GM21529 (cell line): ENCODE measurements around the gene SKIDA1.

Source experiments
- ATAC-seq: cut with Tn5 transposase; IDR thresholded peaks from one replicate; pipeline ENCODE4 v1.9.1; 2021; ENCODE audit not compliant: unreplicated experiment

Gene SKIDA1

DNA sequence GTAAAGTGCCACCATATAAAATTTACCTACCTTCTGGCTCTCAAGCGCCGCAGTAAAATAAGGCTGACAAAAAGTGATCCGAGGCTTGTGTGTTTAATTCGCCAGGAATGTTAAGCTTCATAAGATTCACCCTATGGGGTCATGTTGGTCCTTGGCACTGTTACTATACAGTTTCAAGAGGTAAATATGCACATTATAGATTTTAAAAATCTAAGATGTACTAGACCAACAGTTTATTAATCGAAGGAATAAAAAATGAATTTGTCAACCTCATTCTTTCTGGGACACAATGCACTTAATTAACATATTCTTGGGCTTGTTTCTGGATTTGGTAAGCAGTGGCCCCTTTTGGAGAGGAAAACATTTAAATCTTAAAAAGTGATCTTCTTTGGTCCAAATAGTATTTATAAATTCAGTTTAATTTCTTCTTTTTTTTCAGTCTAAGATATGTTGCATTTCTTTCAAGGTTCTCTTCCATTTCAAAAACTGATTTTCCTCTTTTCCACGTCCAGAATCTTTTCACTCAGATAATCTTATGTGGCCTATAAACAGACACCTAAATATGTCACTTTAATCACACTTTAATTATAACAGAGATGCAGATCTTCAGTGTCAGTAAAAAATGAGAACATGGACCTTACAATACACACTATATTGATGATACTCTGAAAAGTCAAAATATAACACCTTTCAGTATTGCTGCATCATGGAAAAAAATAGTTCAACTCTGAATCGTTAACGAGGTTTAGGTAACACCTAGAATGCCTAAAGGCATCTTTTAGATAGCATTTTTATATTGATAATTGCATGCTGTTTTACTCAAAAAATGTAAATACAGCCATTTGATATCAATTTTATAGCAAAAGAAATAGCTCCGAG, 3.8 kb upstream of the SKIDA1 start:
- no peak for ATAC-seq

- ATAC-seq: no peak
Measured at GRCh38 chr10:21528236-21529031, 3.0 kb upstream of the SKIDA1 start.

GRCh38 chr10:21527598-21528235, 2.2 kb upstream of the SKIDA1 start:
- no peak for ATAC-seq

DNA sequence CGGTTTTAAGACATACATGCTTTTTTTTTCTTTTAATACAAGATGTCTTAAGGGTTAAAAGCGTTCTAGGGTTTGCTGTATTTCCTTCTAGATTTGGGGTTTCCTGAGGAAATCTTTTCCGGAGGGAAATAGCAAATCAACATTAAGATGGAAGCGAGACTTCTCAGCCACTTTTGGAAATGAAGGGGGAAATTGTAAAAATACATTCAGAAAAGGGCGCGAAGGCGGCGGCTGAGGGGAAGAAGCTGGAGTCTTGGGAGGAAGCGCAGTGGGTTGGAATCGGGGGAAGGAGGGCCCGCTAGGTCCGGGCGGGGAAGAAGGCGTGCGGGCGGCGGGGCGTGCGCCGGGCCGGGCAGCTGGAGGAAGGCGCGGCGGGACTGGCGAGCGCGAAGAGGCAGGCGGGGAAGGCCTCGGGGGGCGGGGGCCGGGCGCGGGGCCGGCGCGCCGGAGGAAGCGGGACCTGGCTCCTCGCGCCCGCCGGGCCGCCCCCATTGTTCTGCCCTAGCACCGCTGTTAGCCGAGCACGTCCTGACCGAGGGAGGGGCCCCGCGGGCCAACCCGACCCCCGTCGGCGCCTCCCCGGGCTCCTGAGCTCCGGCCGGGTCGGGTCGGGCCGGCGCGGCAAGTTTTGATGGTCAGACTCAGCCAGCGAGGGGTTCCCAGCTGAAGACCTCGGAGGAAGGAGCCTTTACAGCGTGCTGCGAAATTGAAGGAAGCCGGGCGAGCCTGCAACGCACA, 1.5 kb upstream of the SKIDA1 start:
- ATAC-seq: no peak

DNA sequence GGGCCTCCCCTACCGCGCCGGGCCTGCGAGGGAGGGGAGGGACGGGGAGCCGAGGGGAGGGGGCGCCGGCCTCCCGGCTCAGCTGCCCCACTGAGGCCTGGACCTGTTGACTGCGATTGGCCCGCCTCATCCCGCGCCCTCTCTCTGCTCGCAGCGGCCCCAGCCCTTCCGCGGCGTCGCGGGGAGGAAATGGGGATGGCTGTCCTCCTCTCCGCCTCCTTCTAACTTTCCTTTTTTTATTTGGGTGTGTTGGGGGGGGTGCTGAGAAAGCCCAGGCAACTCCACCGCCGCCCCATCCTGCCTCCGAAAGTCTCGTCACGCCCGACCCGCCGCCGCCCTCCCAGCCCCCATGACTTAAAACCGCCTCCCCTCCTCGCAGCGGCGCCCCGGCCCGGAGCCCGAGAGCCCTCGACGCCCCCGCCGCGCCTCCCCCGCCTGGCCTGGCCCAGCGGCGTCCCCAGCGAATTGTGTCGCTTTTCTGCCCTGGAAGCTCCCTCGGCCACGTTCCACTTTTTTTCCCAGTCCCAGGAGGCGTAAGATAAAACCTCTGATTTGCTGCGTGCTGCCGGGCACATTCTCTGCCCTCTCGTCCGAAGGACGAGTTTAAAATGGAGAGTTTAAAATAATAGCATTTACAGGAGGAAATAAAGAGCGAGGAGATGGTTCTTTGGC, 842 bp upstream of the SKIDA1 start:
- ATAC-seq: peak; percentile 24

DNA sequence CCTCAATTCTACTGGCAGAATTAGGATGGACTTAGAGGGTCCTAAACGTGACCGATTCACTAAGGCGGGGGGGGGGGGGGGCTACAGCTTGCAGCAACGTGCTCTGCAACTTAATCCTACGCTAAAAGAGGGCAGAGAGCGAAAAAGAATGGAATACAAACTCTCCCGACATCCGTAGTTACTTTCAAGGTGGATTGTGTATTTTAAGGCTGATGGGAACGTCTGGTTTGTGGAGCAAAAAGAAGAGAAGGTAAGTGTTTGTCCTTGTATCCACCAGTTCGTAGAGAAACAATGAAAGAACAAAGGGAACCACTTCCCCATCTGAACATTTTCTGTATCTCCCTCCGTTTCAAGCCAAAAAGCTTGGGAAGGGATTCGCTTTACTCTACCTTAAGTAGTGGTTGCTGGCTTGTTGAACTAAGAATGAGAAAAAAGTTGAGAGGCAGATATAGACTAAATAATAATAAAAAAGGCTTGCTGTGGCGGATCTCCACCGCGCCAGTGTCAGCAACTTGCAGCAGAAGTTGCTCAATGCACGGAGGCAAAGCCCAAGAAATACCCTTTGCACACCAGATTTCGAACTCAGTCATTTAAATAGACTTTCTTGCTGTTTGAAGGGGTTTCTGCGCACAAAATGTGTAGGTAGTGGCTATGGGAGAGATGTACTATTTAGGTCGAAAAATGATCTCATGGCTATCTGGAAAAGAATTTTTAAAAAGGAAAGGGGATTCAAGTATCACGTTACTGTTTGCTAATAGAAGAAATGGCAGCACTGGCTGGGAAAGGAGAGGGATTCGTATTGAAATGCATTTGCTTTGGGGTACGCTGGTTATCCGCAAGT, 736 bp downstream of the SKIDA1 start:
- ATAC-seq: no peak

DNA sequence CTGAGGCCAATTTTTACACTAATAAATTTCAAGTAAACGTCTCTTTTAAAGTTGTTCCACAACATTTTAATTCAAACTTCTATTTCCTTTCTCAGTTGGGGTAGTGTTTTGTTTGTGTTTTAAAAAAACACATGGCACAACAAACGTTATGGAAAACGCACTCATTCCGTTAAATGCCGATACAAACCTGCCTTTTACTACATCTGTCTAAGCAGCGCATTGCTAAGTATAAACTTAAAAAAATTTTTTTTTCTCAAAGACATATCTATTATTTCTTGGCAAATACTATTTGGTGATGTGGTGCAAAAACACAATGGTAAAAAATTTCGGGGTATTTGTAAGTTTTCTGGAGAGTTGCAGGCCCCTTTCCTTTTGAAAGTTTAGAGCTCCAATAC, 1.4 kb downstream of the SKIDA1 start:
- no peak for ATAC-seq

- ATAC-seq: no peak
Measured at GRCh38 chr10:21523557-21524008, 1.9 kb downstream of the SKIDA1 start.

- ATAC-seq: no peak
Measured at GRCh38 chr10:21522631-21523406, 2.7 kb downstream of the SKIDA1 start.

DNA sequence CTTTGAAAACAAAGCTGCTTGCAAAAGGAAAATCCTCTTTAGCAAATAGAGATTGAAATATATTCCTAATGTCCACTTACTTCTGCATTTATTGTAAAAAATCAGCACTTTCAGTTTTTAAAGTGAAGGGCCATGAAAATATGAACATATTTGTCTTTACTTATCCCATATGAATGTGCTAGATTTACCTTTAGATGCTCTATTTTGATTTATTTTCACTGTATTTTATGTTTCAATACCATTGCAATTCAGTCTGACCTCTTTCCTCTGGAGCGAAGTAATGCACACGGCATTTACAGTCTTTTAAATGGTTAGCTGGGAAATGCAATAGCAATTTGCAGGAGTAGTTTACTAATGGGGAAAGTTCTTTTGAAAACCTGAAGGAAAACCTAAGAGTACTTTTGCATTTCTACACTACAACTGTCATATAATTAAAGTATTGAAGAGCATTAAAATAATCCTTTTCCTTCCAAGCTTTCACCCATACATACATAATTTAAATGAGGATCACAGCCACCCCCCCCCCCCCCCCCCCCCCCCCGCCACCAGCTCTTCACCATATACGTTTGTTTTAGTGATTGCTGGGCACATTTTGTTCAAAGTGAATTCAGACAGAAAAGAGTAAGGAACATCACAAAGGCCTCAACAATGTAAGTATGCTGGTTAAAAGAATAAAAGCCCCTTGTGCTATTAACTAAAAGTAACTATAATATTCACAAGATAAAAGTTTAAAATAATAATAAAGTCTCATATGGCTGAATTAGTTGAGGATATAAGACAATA, 3.5 kb downstream of the SKIDA1 start:
- no peak for ATAC-seq

DNA sequence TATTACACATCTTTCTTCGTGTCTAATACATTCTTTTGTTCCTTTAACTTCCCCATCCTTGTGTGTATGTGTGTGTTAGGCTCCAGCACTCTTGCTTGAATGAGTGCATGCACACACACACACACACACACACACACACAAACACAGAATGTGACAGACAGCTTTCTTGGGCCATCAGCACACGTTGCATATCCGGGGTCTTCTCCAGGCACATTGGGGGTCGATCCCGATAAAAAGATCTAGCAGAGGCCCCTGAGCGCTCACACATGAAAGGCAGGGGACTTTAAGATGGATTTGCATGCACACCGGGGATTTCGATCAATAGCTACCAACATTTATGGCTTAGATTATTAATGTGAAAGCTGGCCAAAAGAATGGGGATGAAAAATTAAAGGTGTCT, 4.5 kb downstream of the SKIDA1 start:
- ATAC-seq: no peak

GRCh38 chr10:21520509-21520908, 5.0 kb downstream of the SKIDA1 start:
- ATAC-seq: no peak

DNA sequence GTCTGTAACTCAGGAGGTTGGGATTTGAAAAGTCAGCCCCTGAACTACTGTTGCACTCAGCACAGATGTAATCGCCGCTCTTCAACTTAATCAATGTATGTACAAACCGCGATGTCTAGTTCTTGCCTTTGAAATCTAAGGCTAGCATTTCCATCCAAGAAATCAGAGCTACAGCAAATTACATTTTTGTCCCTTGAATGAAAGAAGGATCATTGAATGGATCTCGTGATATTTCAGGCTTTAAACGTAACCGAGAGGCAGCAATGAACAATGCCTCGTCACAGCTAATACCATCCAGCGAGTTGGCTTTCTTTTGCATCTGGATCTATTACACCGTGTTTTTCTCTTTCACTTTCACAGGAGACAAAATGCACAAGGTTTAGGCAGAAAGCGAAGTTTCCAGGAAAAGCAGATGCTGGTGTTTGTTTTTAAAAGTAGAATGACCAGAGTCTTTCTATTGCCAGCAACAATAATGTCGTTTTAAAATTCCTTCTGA, 5.5 kb downstream of the SKIDA1 start:
- no peak for ATAC-seq

DNA sequence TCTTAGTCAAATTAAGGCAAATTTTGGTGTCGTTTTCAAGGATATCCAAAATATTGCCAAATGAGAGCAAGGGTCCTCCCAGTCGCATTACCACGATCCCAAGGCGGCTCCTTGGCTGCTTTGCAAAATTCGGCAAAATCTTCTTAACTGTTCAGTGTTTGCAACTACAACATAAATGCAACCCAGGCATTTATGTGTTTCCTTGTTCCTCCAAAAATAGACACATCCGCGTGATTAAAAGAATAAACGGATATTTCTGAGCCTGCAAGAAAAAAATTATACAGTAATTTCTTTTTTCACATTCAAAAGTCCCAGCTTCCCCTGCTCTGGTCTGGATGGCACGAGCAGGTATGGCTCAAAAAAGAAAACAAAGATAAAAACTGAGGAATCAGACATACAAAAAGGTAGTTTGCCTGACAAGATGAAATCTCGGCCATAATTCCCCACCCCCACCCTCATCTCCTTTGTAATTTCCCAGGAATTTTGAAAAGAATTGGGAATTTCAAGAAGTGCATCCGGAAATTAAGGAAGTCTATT, 6.0 kb downstream of the SKIDA1 start:
- no peak for ATAC-seq

DNA sequence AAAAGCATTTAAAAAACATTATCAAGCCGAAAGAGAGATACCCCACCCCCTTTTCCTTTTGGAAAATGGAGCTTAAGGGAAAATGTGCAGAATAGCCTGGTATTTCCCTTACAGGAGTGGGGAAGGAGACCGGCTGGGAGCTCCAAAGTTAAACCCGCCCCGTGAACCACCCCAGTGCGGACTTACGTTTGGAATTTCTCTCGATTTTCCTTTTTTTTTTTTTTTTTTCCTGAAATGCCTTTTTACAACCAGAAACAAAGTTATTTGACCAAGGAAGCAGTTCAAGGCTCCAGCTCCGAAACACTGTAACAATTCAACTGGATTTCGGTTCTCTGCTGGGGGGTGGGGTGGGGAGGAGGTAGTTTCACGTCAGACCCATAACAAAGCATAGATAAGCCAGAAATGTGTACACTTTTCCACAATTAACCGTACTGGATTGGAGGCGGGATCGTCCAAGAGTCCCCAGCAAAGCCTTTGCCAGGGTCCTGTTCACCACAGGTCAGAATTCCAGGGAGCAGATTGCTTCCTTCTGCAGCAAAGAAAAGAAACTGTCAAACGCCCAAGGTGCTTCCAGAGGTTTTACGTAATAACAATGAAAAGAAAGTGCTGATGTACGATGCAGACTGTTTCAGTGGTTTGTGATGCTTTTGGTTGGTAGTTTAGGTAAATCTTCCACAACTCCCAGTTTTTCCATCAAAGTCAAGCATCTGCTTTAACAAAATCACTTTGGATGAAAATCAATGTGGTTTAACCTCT, 6.7 kb downstream of the SKIDA1 start:
- ATAC-seq: no peak

GRCh38 chr10:21518149-21518640, 7.3 kb downstream of the SKIDA1 start:
- no peak for ATAC-seq
